ENCODE measurements around the gene GLP1R.

GLP1R gene

GRCh38 chr6:39086711-39087110 is 38.1 kb downstream of the GLP1R start:
- DNase-seq (no peak), ATAC-seq (ENCODE audit: insufficient read depth, low read depth) (no peak)
- H3K4me3 ChIP-seq (ENCODE audit: low read depth in 1 of 2, low read length in 2 of 2), result no peak overlapping the region
- no peaks in the 10 kb centered on the region for H3K27me3 ChIP-seq (ENCODE audit: insufficient read depth, low read length, poor library complexity)
- H2AFZ ChIP-seq (ENCODE audit: low read depth, low read length), result no peak overlapping the region
- H3K4me1 ChIP-seq (ENCODE audit: insufficient read depth, low read length), result no peaks in the 10 kb centered on the region
- TF ChIP-seq CTCF (IDR thresholded peaks at IDR 0.05; ENCODE audit: borderline replicate concordance, extremely low read depth, low read length, poor library complexity, severe bottlenecking), result no peak
- TF ChIP-seq EZH2 (IDR thresholded peaks at IDR 0.05; ENCODE audit: borderline replicate concordance, low read depth, low read length, severe bottlenecking), result no peak
- no peaks in the 10 kb centered on the region for H3K9me3 ChIP-seq (ENCODE audit: insufficient read depth, low read length, severe bottlenecking)
- no peak overlapping the region for H3K4me2 ChIP-seq (ENCODE audit: insufficient read depth, low read length)
- no peak overlapping the region for H3K27ac ChIP-seq (ENCODE audit: low read length)
- no peak overlapping the region for H3K9ac ChIP-seq (ENCODE audit: low read depth, low read length)
- no peaks in the 10 kb centered on the region for H3K79me2 ChIP-seq (ENCODE audit: insufficient read depth, low read length)
- no peaks in the 10 kb centered on the region for H3K36me3 ChIP-seq (ENCODE audit: insufficient read depth, low read length)
- no peaks in the 10 kb centered on the region; the same call in 1 of the 2 replicates for H4K20me1 ChIP-seq (ENCODE audit: insufficient read depth, low read length)

GRCh38 chr6:39087197-39087596 is 38.6 kb downstream of the GLP1R start:
- Histone ChIP-seq H3K4me2 (ENCODE audit: insufficient read depth, low read length) (no peak overlapping the region), H3K4me3 (ENCODE audit: low read depth in 1 of 2, low read length in 2 of 2) (no peak overlapping the region), H3K27ac (ENCODE audit: low read length) (no peak overlapping the region), H2AFZ (ENCODE audit: low read depth, low read length) (no peak overlapping the region), H3K79me2 (ENCODE audit: insufficient read depth, low read length) (no peaks in the 10 kb centered on the region), H4K20me1 (ENCODE audit: insufficient read depth, low read length) (no peaks in the 10 kb centered on the region; the same call in 1 of the 2 replicates), H3K9ac (ENCODE audit: low read depth, low read length) (no peak overlapping the region), H3K9me3 (ENCODE audit: insufficient read depth, low read length, severe bottlenecking) (no peaks in the 10 kb centered on the region), H3K4me1 (ENCODE audit: insufficient read depth, low read length) (no peaks in the 10 kb centered on the region), H3K36me3 (ENCODE audit: insufficient read depth, low read length) (no peaks in the 10 kb centered on the region), H3K27me3 (ENCODE audit: insufficient read depth, low read length, poor library complexity) (no peaks in the 10 kb centered on the region)
- ATAC-seq (ENCODE audit: insufficient read depth, low read depth), result no peak
- no peak for DNase-seq
- no peak for TF ChIP-seq EZH2 (IDR thresholded peaks at IDR 0.05; ENCODE audit: borderline replicate concordance, low read depth, low read length, severe bottlenecking)
- no peak for TF ChIP-seq CTCF (IDR thresholded peaks at IDR 0.05; ENCODE audit: borderline replicate concordance, extremely low read depth, low read length, poor library complexity, severe bottlenecking)

- Histone ChIP-seq H3K4me3 (ENCODE audit: low read depth in 1 of 2, low read length in 2 of 2) (no peak overlapping the region), H3K79me2 (ENCODE audit: insufficient read depth, low read length) (no peaks in the 10 kb centered on the region), H2AFZ (ENCODE audit: low read depth, low read length) (no peak overlapping the region), H3K4me1 (ENCODE audit: insufficient read depth, low read length) (no peaks in the 10 kb centered on the region), H3K9ac (ENCODE audit: low read depth, low read length) (no peak overlapping the region), H3K27me3 (ENCODE audit: insufficient read depth, low read length, poor library complexity) (no peaks in the 10 kb centered on the region), H3K4me2 (ENCODE audit: insufficient read depth, low read length) (no peak overlapping the region), H4K20me1 (ENCODE audit: insufficient read depth, low read length) (no peaks in the 10 kb centered on the region; the same call in 1 of the 2 replicates), H3K36me3 (ENCODE audit: insufficient read depth, low read length) (no peaks in the 10 kb centered on the region), H3K9me3 (ENCODE audit: insufficient read depth, low read length, severe bottlenecking) (no peaks in the 10 kb centered on the region), H3K27ac (ENCODE audit: low read length) (no peak overlapping the region)
- DNase-seq, result no peak
- TF ChIP-seq CTCF (IDR thresholded peaks at IDR 0.05; ENCODE audit: borderline replicate concordance, extremely low read depth, low read length, poor library complexity, severe bottlenecking) (no peak), EZH2 (IDR thresholded peaks at IDR 0.05; ENCODE audit: borderline replicate concordance, low read depth, low read length, severe bottlenecking) (no peak)
- ATAC-seq (ENCODE audit: insufficient read depth, low read depth), result 0 out of 3 replicates have a peak, but pooled peaks have one; percentile 35
Observed at GRCh38 chr6:39088331-39088730, 39.8 kb downstream of the GLP1R start.

- Histone ChIP-seq H3K36me3 (ENCODE audit: insufficient read depth, low read length) (no peaks in the 10 kb centered on the region), H3K27me3 (ENCODE audit: insufficient read depth, low read length, poor library complexity) (no peaks in the 10 kb centered on the region), H3K27ac (ENCODE audit: low read length) (no peak overlapping the region), H2AFZ (ENCODE audit: low read depth, low read length) (no peak overlapping the region), H4K20me1 (ENCODE audit: insufficient read depth, low read length) (no peaks in the 10 kb centered on the region), H3K4me2 (ENCODE audit: insufficient read depth, low read length) (no peak overlapping the region), H3K4me3 (ENCODE audit: low read depth in 1 of 2, low read length in 2 of 2) (no peak overlapping the region), H3K9me3 (ENCODE audit: insufficient read depth, low read length, severe bottlenecking) (no peaks in the 10 kb centered on the region), H3K79me2 (ENCODE audit: insufficient read depth, low read length) (no peaks in the 10 kb centered on the region), H3K4me1 (ENCODE audit: insufficient read depth, low read length) (no peaks in the 10 kb centered on the region), H3K9ac (ENCODE audit: low read depth, low read length) (no peak overlapping the region)
- ATAC-seq (ENCODE audit: insufficient read depth, low read depth) (no peak), DNase-seq (no peak)
- no peak for TF ChIP-seq EZH2 (IDR thresholded peaks at IDR 0.05; ENCODE audit: borderline replicate concordance, low read depth, low read length, severe bottlenecking)
Observed at GRCh38 chr6:39090036-39090435, 41.5 kb downstream of the GLP1R start.

Measured in DND-41 (cell line).